RWPE1 (cell line): Measurements from ENCODE around the gene FAM241B.

Experiments
- CTCF ChIA-PET: fragments of 350-600 bp; sonication (Branson Sonifier 250); formaldehyde crosslinking; extraction: SDS; loops from one replicate; lab custom pipeline; 2021; lab: Yijun Ruan, JAX
- POLR2A ChIA-PET: fragments of 400-600 bp; formaldehyde crosslinking; extraction: SDS; loops from one replicate; lab custom pipeline; 2020; ENCODE audit warnings: antibody characterized with exemption; ENCODE audit not compliant: low non-redundant PET; lab: Yijun Ruan, JAX
- DNase-seq: peaks from one replicate; pipeline ENCODE4 v3.0.0; 2012; ENCODE audit warnings: low spot score
- H3K27ac ChIP-seq: fragments of 450-650 bp; 2 replicates; pipeline ENCODE4 v1.5.1; 2017
- CTCF ChIP-seq: fragments of 450-650 bp; conservative IDR thresholded peaks from 2 replicates; pipeline ENCODE4 v1.5.1; 2017; ENCODE audit warnings: low read depth, mild to moderate bottlenecking

The FAM241B gene

GRCh38 chr10:69646185-69647060 is 16.4 kb downstream of the FAM241B start:
- ChIA-PET CTCF (interaction anchor here (0.6 to 2.4 kb wide), 2 partner anchors 68 to 269 kb away, joined by 3 to 16 read pairs; no protein-coding TSS in a partner anchor), POLR2A (no interaction called here)
- DNase-seq: no peak
- TF ChIP-seq CTCF: no peak
- no peak overlapping the region for H3K27ac ChIP-seq

- no peak for TF ChIP-seq CTCF
- ChIA-PET POLR2A (no interaction called here), CTCF (interaction anchor here (0.7 kb wide), 1 partner anchor 49 kb away, joined by 5 read pairs; no protein-coding TSS in a partner anchor)
- H3K27ac ChIP-seq: no peak overlapping the region
- DNase-seq: no peak
These were observed 17.1 kb downstream of the FAM241B start for GRCh38 chr10:69647126-69647525.

- CTCF ChIA-PET: interaction anchor here (0.6 to 1.0 kb wide), 2 partner anchors 11 to 139 kb away, joined by 3 to 5 read pairs; no protein-coding TSS in a partner anchor
- no peak for DNase-seq
- no peak for TF ChIP-seq CTCF
- POLR2A ChIA-PET: no interaction called here
- no peak overlapping the region for H3K27ac ChIP-seq
These were observed 17.8 kb downstream of the FAM241B start for GRCh38 chr10:69647819-69648218.

GRCh38 chr10:69648461-69648860 is 18.4 kb downstream of the FAM241B start:
- no peak for TF ChIP-seq CTCF
- no peak overlapping the region for H3K27ac ChIP-seq
- CTCF ChIA-PET: interaction anchor here (1.0 kb wide), 1 partner anchor 11 kb away, joined by 3 read pairs; no protein-coding TSS in a partner anchor
- DNase-seq: no peak
- POLR2A ChIA-PET: no interaction called here

- DNase-seq: no peak
- no peak overlapping the region for H3K27ac ChIP-seq
- POLR2A ChIA-PET: no interaction called here
- no peak for TF ChIP-seq CTCF
- CTCF ChIA-PET: interaction anchor here (1.1 kb wide), 1 partner anchor 67 kb away, joined by 4 read pairs; no protein-coding TSS in a partner anchor
These were observed 19.9 kb downstream of the FAM241B start for GRCh38 chr10:69649786-69650550.
